ENCODE data around the gene SEMA3C. TPM values are rescaled to one million over a fixed set of nuclear protein-coding genes. Genes with fewer than 3 reads are reported as not detected.

The SEMA3C gene
- total RNA-seq, 2 experiments from 2014 or later, result 0.08 TPM

DNA sequence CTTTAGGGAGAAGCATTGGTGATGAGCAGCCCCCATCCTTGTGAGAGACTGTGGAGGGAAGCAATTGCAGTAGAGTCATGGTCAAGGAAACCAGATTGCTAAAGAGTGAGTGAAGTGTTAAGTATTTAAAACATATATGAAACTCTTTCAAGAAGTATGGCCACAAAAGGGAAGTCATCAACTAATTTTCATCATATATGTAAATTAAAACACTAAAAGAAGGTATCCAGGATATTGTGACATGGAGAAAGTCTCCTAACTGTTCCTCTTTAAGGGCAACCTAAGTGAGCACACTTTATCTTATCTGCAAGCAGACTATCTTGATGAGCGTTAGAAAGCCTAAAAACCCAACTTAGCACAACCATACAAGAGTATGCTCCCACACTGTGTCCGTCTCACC is 210.7 kb downstream of the SEMA3C start:
- Histone ChIP-seq H3K27me3 (ENCODE audit: control insufficient read depth in 1 of 2, insufficient read depth in 2 of 2, low read length in 2 of 2) (no peaks in the 10 kb centered on the region), H3K4me1 (ENCODE audit: insufficient read depth, low read length) (no peaks in the 10 kb centered on the region), H3K36me3 (ENCODE audit: insufficient read depth, low read length) (no peaks in the 10 kb centered on the region), H3K4me3 (ENCODE audit: low read length) (no peak overlapping the region), H3K27ac (ENCODE audit: low read depth in 1 of 2, low read length in 2 of 2) (no peak overlapping the region), H3K9me3 (ENCODE audit: control insufficient read depth in 1 of 2, insufficient read depth in 1 of 2, low read length in 2 of 2) (peaks cover 0 to 4% of the 10 kb centered on the region in 2 experiments)
- Mint-ChIP-seq H3K9me3 (no peaks in the 10 kb centered on the region), H3K4me1 (ENCODE audit: low read depth) (no peaks in the 10 kb centered on the region), H3K36me3 (ENCODE audit: low read depth) (no peaks in the 10 kb centered on the region), H3K27me3 (no peaks in the 10 kb centered on the region), H3K27ac (no peak overlapping the region), H3K4me3 (no peak overlapping the region)
- ChIA-PET CTCF (no interaction called here), POLR2A (no interaction called here)
- DNase-seq (no peak), ATAC-seq (ENCODE audit: poor library complexity) (no peak)
- intact Hi-C loops (cut with DNase I, micrococcal nuclease), result no loop called here
- TF ChIP-seq, protein P1, sequence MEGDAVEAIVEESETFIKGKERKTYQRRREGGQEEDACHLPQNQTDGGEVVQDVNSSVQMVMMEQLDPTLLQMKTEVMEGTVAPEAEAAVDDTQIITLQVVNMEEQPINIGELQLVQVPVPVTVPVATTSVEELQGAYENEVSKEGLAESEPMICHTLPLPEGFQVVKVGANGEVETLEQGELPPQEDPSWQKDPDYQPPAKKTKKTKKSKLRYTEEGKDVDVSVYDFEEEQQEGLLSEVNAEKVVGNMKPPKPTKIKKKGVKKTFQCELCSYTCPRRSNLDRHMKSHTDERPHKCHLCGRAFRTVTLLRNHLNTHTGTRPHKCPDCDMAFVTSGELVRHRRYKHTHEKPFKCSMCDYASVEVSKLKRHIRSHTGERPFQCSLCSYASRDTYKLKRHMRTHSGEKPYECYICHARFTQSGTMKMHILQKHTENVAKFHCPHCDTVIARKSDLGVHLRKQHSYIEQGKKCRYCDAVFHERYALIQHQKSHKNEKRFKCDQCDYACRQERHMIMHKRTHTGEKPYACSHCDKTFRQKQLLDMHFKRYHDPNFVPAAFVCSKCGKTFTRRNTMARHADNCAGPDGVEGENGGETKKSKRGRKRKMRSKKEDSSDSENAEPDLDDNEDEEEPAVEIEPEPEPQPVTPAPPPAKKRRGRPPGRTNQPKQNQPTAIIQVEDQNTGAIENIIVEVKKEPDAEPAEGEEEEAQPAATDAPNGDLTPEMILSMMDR (IDR thresholded peaks at IDR 0.05), result no peak

DNA sequence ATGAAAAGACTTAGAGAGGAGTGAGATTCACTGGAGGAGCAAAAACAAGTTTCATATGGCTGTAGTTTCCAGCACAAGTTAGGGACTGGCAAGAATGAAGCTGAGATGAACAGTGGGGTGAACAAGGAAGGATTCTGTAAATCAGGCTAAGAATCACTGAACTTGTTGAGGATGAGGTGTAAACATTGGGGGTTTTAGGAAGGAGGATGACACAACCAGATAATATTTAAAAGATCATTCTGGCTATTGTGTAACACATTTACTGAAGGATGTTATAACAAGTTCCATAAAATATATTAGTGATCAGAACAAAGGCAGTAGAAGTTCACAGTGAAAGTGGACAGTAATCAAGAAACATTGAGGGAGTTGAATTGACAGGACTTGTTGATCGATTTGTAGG is 211.5 kb downstream of the SEMA3C start:
- CTCF ChIA-PET, result no interaction called here
- H3K4me3 ChIP-seq (ENCODE audit: low read length), result no peak overlapping the region
- intact Hi-C loops (cut with DNase I, micrococcal nuclease), result no loop called here
- DNase-seq, result no peak
- Mint-ChIP-seq H3K27ac (no peak overlapping the region), H3K9me3 (no peaks in the 10 kb centered on the region), H3K4me3 (no peak overlapping the region), H3K36me3 (ENCODE audit: low read depth) (no peaks in the 10 kb centered on the region), H3K4me1 (ENCODE audit: low read depth) (no peaks in the 10 kb centered on the region), H3K27me3 (no peaks in the 10 kb centered on the region)
- peaks cover 0 to 3% of the 10 kb centered on the region in 2 experiments for H3K9me3 ChIP-seq (ENCODE audit: control insufficient read depth in 1 of 2, insufficient read depth in 1 of 2, low read length in 2 of 2)
- H3K27me3 ChIP-seq (ENCODE audit: control insufficient read depth in 1 of 2, insufficient read depth in 2 of 2, low read length in 2 of 2), result no peaks in the 10 kb centered on the region
- TF ChIP-seq, protein P1 (IDR thresholded peaks at IDR 0.05), result no peak
- no peak overlapping the region for H3K27ac ChIP-seq (ENCODE audit: low read depth in 1 of 2, low read length in 2 of 2)
- no peaks in the 10 kb centered on the region for H3K4me1 ChIP-seq (ENCODE audit: insufficient read depth, low read length)
- no peaks in the 10 kb centered on the region for H3K36me3 ChIP-seq (ENCODE audit: insufficient read depth, low read length)
- POLR2A ChIA-PET, result no interaction called here
- ATAC-seq (ENCODE audit: poor library complexity), result no peak

DNA sequence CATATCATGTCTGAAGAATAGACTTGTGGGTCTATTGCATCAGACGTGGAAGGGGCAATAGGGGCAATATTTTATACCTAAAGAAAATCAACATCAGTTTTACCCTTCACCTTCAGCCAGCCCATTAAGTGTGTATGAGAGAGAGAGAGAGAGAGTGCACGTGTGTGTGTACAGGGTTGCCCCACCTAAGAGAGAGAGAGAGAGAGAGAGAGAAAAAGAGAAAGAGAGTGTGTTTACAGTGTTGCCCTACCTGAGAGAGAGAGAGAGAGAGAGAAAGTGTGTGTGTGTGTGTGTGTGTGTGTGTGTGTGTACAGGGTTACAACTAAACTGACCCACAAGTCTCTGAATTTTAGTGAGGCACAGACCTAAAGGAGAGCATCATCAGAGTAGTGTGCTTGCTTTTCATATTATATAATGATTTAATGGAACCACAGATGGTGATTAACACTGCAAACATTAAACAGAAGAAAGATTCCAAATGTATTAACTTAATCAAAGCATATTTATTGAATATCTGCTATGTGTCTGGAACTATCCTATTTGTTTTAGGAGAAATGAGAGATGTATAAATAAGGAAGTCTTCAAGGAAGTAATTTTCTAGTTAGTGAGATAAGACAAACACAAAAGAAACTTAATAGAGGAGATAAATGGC is 213.6 kb downstream of the SEMA3C start:
- Mint-ChIP-seq H3K27ac (no peak overlapping the region), H3K27me3 (no peaks in the 10 kb centered on the region), H3K36me3 (ENCODE audit: low read depth) (no peaks in the 10 kb centered on the region), H3K4me1 (ENCODE audit: low read depth) (no peaks in the 10 kb centered on the region), H3K9me3 (no peaks in the 10 kb centered on the region), H3K4me3 (no peak overlapping the region)
- Histone ChIP-seq H3K9me3 (ENCODE audit: control insufficient read depth in 1 of 2, insufficient read depth in 1 of 2, low read length in 2 of 2) (peaks cover 0 to 3% of the 10 kb centered on the region in 2 experiments), H3K27ac (ENCODE audit: low read depth in 1 of 2, low read length in 2 of 2) (no peak overlapping the region), H3K36me3 (ENCODE audit: insufficient read depth, low read length) (no peaks in the 10 kb centered on the region), H3K4me3 (ENCODE audit: low read length) (no peak overlapping the region), H3K27me3 (ENCODE audit: control insufficient read depth in 1 of 2, insufficient read depth in 2 of 2, low read length in 2 of 2) (no peaks in the 10 kb centered on the region), H3K4me1 (ENCODE audit: insufficient read depth, low read length) (no peaks in the 10 kb centered on the region)
- DNase-seq (no peak), ATAC-seq (ENCODE audit: poor library complexity) (no peak)
- ChIA-PET POLR2A (no interaction called here), CTCF (no interaction called here)
- intact Hi-C loops (cut with DNase I, micrococcal nuclease), result no loop called here
- TF ChIP-seq, protein P1 (IDR thresholded peaks at IDR 0.05), result no peak

Data from CD4-positive, alpha-beta T cell (primary cell).